Kidney (tissue), 14 donors: ENCODE data around the gene IL3. TPM values are rescaled to one million over a fixed set of nuclear protein-coding genes. Genes with fewer than 3 reads are reported as not detected.

ENCODE experiments used
- DNase-seq, 5 donors: peaks; one replicate each; pipeline ENCODE4 v3.0.0-alpha.2; 2013 to 2020
- FAIRE-seq: peaks from 2 replicates; lab custom pipeline; 2012; peaks lifted over from hg19 to GRCh38; lab: Jason Lieb, UNC
- H3K27ac ChIP-seq, 2 donors: one replicate each; pipeline ENCODE4 v1.7.0; 2013; ENCODE audit warnings: low read depth in 2 of 2, low read length in 2 of 2, inconsistent platforms in 1 of 2
- H3K27me3 ChIP-seq: one replicate; pipeline ENCODE4 v1.7.1; 2013; ENCODE audit warnings: low read length, inconsistent platforms; ENCODE audit not compliant: control insufficient read depth, insufficient read depth
- H3K36me3 ChIP-seq, 3 donors: one replicate each; pipeline versions ENCODE4 v1.7.0 to v1.7.1; 2013; ENCODE audit warnings: low read length in 3 of 3, control low read depth in 1 of 3, inconsistent platforms in 1 of 3; ENCODE audit not compliant: insufficient read depth in 3 of 3, control insufficient read depth in 2 of 3
- H3K4me1 ChIP-seq, 3 donors: one replicate each; pipeline versions ENCODE4 v1.7.0 to v1.7.1; 2013; ENCODE audit warnings: low read length in 3 of 3, inconsistent platforms in 1 of 3, low read depth in 1 of 3; ENCODE audit not compliant: control insufficient read depth in 2 of 3, insufficient read depth in 2 of 3
- H3K4me3 ChIP-seq, 3 donors: one replicate each; pipeline versions ENCODE4 v1.7.0 to v1.8.1; 2013; ENCODE audit warnings: low read length in 3 of 3, control low read depth in 1 of 3, inconsistent platforms in 1 of 3
- H3K9ac ChIP-seq, 3 donors: one replicate each; pipeline versions ENCODE4 v1.7.0 to v1.7.1; 2013; ENCODE audit warnings: low read length in 3 of 3, control low read depth in 1 of 3, inconsistent platforms in 1 of 3
- H3K9me3 ChIP-seq, 3 donors: one replicate each; pipeline versions ENCODE4 v1.7.0 to v1.7.1; 2013; ENCODE audit warnings: low read length in 3 of 3, control low read depth in 1 of 3, inconsistent platforms in 1 of 3; ENCODE audit not compliant: control insufficient read depth in 2 of 3, insufficient read depth in 1 of 3
- CTCF ChIP-seq: IDR thresholded peaks from 3 replicates; pipeline ENCODE4 v1.5.1; 2012; ENCODE audit warnings: mild to moderate bottlenecking, moderate library complexity, borderline replicate concordance; ENCODE audit not compliant: insufficient read depth; ENCODE audit errors: extremely low read depth
- intact Hi-C: fragments of 100-400 bp; cut with DNase I; formaldehyde crosslinking; loops from one replicate; pipeline ENCODE4 v1.11.1; 2022
- polyA plus RNA-seq: library from polyadenylated mRNA; stranded (reverse); fragments of 350-450 nt; fragmentation: Illumina TruSeq; extraction: RNeasy Lipid Tissue Mini Kit (QIAGEN cat#74804); gene quantifications from one replicate; pipeline ENCODE4 v1.2.3, GENCODE V29; 2014; ENCODE audit warnings: low read depth, low replicate concordance; ENCODE audit not compliant: insufficient read depth
- total RNA-seq: library from RNA; stranded (reverse); fragmentation: NEBNext Ultra II Directional; extraction: Animal tissue kit (Norgen Biotek cat#: 25700); gene quantifications from one replicate; pipeline ENCODE4 v1.2.1, GENCODE V29; 2021
- donor health status: control.
- donor health status: control.
- donor health status: control.
- donor health status: control.
- donor health status: control.
- donor health status: DM: yes; HTN: yes; CAD: no.
- donor health status: Normal renal cell carcinoma (clear cell type).

Gene IL3
- total and polyA plus RNA-seq, 2 donors from 2014 or later = not detected

- intact Hi-C loops = no loop called here
- FAIRE-seq (no peak), DNase-seq (peak in 1 of 5 donors; percentile 56)
- Histone ChIP-seq H3K27me3 (no peaks in the 10 kb centered on the region), H3K27ac (no peak overlapping the region), H3K9ac (no peak overlapping the region), H3K9me3 (no peaks in the 10 kb centered on the region), H3K36me3 (no peaks in the 10 kb centered on the region), H3K4me1 (no peaks in the 10 kb centered on the region), H3K4me3 (no peak overlapping the region)
- no peak for TF ChIP-seq CTCF
These were observed 7.0 kb downstream of the IL3 start for GRCh38 chr5:132067451-132067850.

- TF ChIP-seq CTCF = no peak
- FAIRE-seq = no peak
- intact Hi-C loops = no loop called here
- Histone ChIP-seq H3K9me3 (no peaks in the 10 kb centered on the region), H3K27ac (no peak overlapping the region), H3K4me1 (no peaks in the 10 kb centered on the region), H3K36me3 (no peaks in the 10 kb centered on the region), H3K27me3 (no peaks in the 10 kb centered on the region), H3K9ac (no peak overlapping the region), H3K4me3 (no peak overlapping the region)
- DNase-seq = peak in 1 of 5 donors; percentile 47
These were observed 7.7 kb downstream of the IL3 start for GRCh38 chr5:132067941-132068808.

- no peaks in the 10 kb centered on the region for H3K4me1 ChIP-seq
- no peaks in the 10 kb centered on the region for H3K9me3 ChIP-seq
- intact Hi-C loops = no loop called here
- no peak for TF ChIP-seq CTCF
- H3K9ac ChIP-seq = no peak overlapping the region
- no peak overlapping the region for H3K27ac ChIP-seq
- H3K27me3 ChIP-seq = no peaks in the 10 kb centered on the region
- no peak overlapping the region for H3K4me3 ChIP-seq
- no peak for FAIRE-seq
- peak in 1 of 5 donors; percentile 55 for DNase-seq
- H3K36me3 ChIP-seq = no peaks in the 10 kb centered on the region
These were observed 9.1 kb downstream of the IL3 start for GRCh38 chr5:132069561-132069960.
